HUES48 (cell line): ENCODE data around the gene LRRC71.

Experiments used
- H3K27ac ChIP-seq: one replicate; pipeline ENCODE4 v1.7.0; 2013; ENCODE audit warnings: low read depth, low read length, inconsistent platforms
- H3K27me3 ChIP-seq: 2 replicates; pipeline ENCODE4 v1.6.1; 2013; ENCODE audit warnings: mild to moderate bottlenecking, low read length; ENCODE audit not compliant: control insufficient read depth, insufficient read depth
- H3K36me3 ChIP-seq: 2 replicates; pipeline ENCODE4 v1.6.1; 2013; ENCODE audit warnings: low read length; ENCODE audit not compliant: control insufficient read depth, insufficient read depth
- H3K4me1 ChIP-seq: 2 replicates; pipeline ENCODE4 v1.6.1; 2013; ENCODE audit warnings: mild to moderate bottlenecking, low read length; ENCODE audit not compliant: control insufficient read depth, insufficient read depth
- H3K4me3 ChIP-seq: 2 replicates; pipeline ENCODE4 v1.5.1; 2013; ENCODE audit warnings: mild to moderate bottlenecking, low read depth, low read length
- H3K9ac ChIP-seq: 2 replicates; pipeline ENCODE4 v1.6.1; 2013; ENCODE audit warnings: mild to moderate bottlenecking, low read depth, low read length, moderate library complexity
- H3K9me3 ChIP-seq: 2 replicates; pipeline ENCODE4 v1.6.1; 2013; ENCODE audit warnings: low read length; ENCODE audit not compliant: control insufficient read depth, insufficient read depth

LRRC71 gene

GRCh38 chr1:156949127-156949526 is 28.7 kb downstream of the LRRC71 start:
- Histone ChIP-seq H3K9me3 (no peaks in the 10 kb centered on the region), H3K27ac (no peak overlapping the region), H3K4me3 (no peak overlapping the region), H3K9ac (no peak overlapping the region), H3K4me1 (no peaks in the 10 kb centered on the region), H3K27me3 (no peaks in the 10 kb centered on the region), H3K36me3 (peaks cover 92% of the 10 kb centered on the region)

- Histone ChIP-seq H3K27ac (no peak overlapping the region), H3K9ac (no peak overlapping the region), H3K27me3 (no peaks in the 10 kb centered on the region), H3K9me3 (no peaks in the 10 kb centered on the region), H3K4me1 (no peaks in the 10 kb centered on the region), H3K4me3 (no peak overlapping the region), H3K36me3 (peaks cover 91% of the 10 kb centered on the region)
These were observed 30.9 kb downstream of the LRRC71 start for GRCh38 chr1:156951371-156951770.

- Histone ChIP-seq H3K27me3 (no peaks in the 10 kb centered on the region), H3K4me1 (no peaks in the 10 kb centered on the region), H3K27ac (no peak overlapping the region), H3K9ac (no peak overlapping the region), H3K4me3 (no peak overlapping the region), H3K36me3 (peaks cover 91% of the 10 kb centered on the region), H3K9me3 (no peaks in the 10 kb centered on the region)
These were observed 33.1 kb downstream of the LRRC71 start for GRCh38 chr1:156953571-156953970.

GRCh38 chr1:156956333-156956732 is 35.9 kb downstream of the LRRC71 start:
- no peaks in the 10 kb centered on the region for H3K27me3 ChIP-seq
- peaks cover 91% of the 10 kb centered on the region for H3K36me3 ChIP-seq
- no peak overlapping the region for H3K9ac ChIP-seq

GRCh38 chr1:156957634-156958033 is 37.2 kb downstream of the LRRC71 start:
- H3K4me3 ChIP-seq, result no peak overlapping the region
- H3K27me3 ChIP-seq, result no peaks in the 10 kb centered on the region
- H3K9me3 ChIP-seq, result no peaks in the 10 kb centered on the region
- H3K36me3 ChIP-seq, result peaks cover 90% of the 10 kb centered on the region
- H3K4me1 ChIP-seq, result no peaks in the 10 kb centered on the region
- H3K9ac ChIP-seq, result no peak overlapping the region
- no peak overlapping the region for H3K27ac ChIP-seq

More at GRCh38 chr1:156956333-156956732, 35.9 kb downstream of the LRRC71 start:
- H3K27ac ChIP-seq, result no peak overlapping the region
- H3K4me1 ChIP-seq, result no peaks in the 10 kb centered on the region
- H3K4me3 ChIP-seq, result no peak overlapping the region
- H3K9me3 ChIP-seq, result no peaks in the 10 kb centered on the region

GRCh38 chr1:156958247-156958714 is 37.8 kb downstream of the LRRC71 start:
- Histone ChIP-seq H3K27ac (no peak overlapping the region), H3K27me3 (no peaks in the 10 kb centered on the region), H3K36me3 (peaks cover 92% of the 10 kb centered on the region), H3K9ac (no peak overlapping the region), H3K4me1 (no peaks in the 10 kb centered on the region), H3K4me3 (no peak overlapping the region), H3K9me3 (no peaks in the 10 kb centered on the region)

GRCh38 chr1:156959414-156959813 is 39.0 kb downstream of the LRRC71 start:
- no peak overlapping the region for H3K27ac ChIP-seq
- peaks cover 96% of the 10 kb centered on the region for H3K36me3 ChIP-seq
- H3K9ac ChIP-seq, result no peak overlapping the region
- no peaks in the 10 kb centered on the region for H3K27me3 ChIP-seq
- H3K4me3 ChIP-seq, result no peak overlapping the region
- no peaks in the 10 kb centered on the region for H3K9me3 ChIP-seq
- no peaks in the 10 kb centered on the region for H3K4me1 ChIP-seq

- peaks cover 92% of the 10 kb centered on the region for H3K36me3 ChIP-seq
- no peak overlapping the region for H3K4me3 ChIP-seq
- no peaks in the 10 kb centered on the region for H3K27me3 ChIP-seq
- H3K9me3 ChIP-seq, result no peaks in the 10 kb centered on the region
- no peak overlapping the region for H3K9ac ChIP-seq
- no peak overlapping the region for H3K27ac ChIP-seq
- H3K4me1 ChIP-seq, result no peaks in the 10 kb centered on the region
These were observed 39.5 kb downstream of the LRRC71 start for GRCh38 chr1:156959925-156960324.

GRCh38 chr1:156961709-156962108 is 41.3 kb downstream of the LRRC71 start:
- no peak overlapping the region for H3K9ac ChIP-seq
- peaks cover 84% of the 10 kb centered on the region for H3K36me3 ChIP-seq
- H3K27ac ChIP-seq, result no peak overlapping the region
- H3K27me3 ChIP-seq, result no peaks in the 10 kb centered on the region
- no peaks in the 10 kb centered on the region for H3K4me1 ChIP-seq
- H3K4me3 ChIP-seq, result no peak overlapping the region
- no peaks in the 10 kb centered on the region for H3K9me3 ChIP-seq

GRCh38 chr1:156963621-156964020 is 43.2 kb downstream of the LRRC71 start:
- Histone ChIP-seq H3K27me3 (no peaks in the 10 kb centered on the region), H3K36me3 (peaks cover 82% of the 10 kb centered on the region), H3K9ac (no peak overlapping the region), H3K9me3 (no peaks in the 10 kb centered on the region), H3K4me3 (no peak overlapping the region), H3K4me1 (no peaks in the 10 kb centered on the region), H3K27ac (no peak overlapping the region)

- Histone ChIP-seq H3K9me3 (no peaks in the 10 kb centered on the region), H3K4me1 (no peaks in the 10 kb centered on the region), H3K27ac (no peak overlapping the region), H3K9ac (no peak overlapping the region), H3K27me3 (no peaks in the 10 kb centered on the region), H3K4me3 (no peak overlapping the region), H3K36me3 (peaks cover 81% of the 10 kb centered on the region)
These were observed 44.0 kb downstream of the LRRC71 start for GRCh38 chr1:156964441-156964840.

GRCh38 chr1:156969496-156969895 is 49.1 kb downstream of the LRRC71 start:
- no peaks in the 10 kb centered on the region for H3K9me3 ChIP-seq
- H3K4me1 ChIP-seq, result peaks cover under 1% of the 10 kb centered on the region
- no peak overlapping the region for H3K9ac ChIP-seq
- H3K27ac ChIP-seq, result no peak overlapping the region
- no peaks in the 10 kb centered on the region for H3K27me3 ChIP-seq
- H3K4me3 ChIP-seq, result no peak overlapping the region
- H3K36me3 ChIP-seq, result peaks cover 72% of the 10 kb centered on the region
